ENCODE data around the gene PRKG1.

DNA sequence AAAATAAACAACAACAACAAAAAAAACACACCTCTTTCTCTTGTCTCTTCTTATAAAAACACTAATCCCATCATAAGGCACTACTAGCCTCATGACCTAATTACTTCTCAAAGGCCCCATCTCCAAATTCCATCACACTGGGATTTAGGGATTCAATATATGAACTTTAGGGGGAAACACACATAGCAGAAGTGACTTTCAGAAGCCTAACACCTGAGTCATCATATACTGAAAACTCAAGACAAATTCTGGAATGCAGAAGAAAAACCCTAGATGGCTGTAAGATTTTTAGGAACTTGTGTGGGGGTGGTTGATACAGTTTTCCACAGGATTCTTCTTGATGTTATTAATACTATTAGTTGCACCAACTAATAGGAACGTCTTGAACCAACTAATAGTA lies 658.8 kb downstream of the PRKG1 start:
- TF ChIP-seq, protein P1, sequence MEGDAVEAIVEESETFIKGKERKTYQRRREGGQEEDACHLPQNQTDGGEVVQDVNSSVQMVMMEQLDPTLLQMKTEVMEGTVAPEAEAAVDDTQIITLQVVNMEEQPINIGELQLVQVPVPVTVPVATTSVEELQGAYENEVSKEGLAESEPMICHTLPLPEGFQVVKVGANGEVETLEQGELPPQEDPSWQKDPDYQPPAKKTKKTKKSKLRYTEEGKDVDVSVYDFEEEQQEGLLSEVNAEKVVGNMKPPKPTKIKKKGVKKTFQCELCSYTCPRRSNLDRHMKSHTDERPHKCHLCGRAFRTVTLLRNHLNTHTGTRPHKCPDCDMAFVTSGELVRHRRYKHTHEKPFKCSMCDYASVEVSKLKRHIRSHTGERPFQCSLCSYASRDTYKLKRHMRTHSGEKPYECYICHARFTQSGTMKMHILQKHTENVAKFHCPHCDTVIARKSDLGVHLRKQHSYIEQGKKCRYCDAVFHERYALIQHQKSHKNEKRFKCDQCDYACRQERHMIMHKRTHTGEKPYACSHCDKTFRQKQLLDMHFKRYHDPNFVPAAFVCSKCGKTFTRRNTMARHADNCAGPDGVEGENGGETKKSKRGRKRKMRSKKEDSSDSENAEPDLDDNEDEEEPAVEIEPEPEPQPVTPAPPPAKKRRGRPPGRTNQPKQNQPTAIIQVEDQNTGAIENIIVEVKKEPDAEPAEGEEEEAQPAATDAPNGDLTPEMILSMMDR (IDR thresholded peaks at IDR 0.05), result no peak
- TF ChIP-seq ZFX (IDR thresholded peaks at IDR 0.05; ENCODE audit: borderline replicate concordance), result no peak
